OCI-LY7 (cell line): Measurements from ENCODE around the gene HTRA2. TPM values are rescaled to one million over a fixed set of nuclear protein-coding genes. Genes with fewer than 3 reads are reported as not detected.
A peak's percentile ranks its signal among the peaks of the same experiment; 100 is the strongest.

Experiments used
- BruUV-seq: library from RNA; stranded (reverse); fragments of 400-500 nt; replicated peaks from 2 replicates; lab custom pipeline; 2021; lab: Mats Ljungman, UMichigan
- CTCF ChIA-PET: fragments of 300-600 bp; sonication (Branson Sonifier 250); formaldehyde crosslinking; loops from one replicate; lab custom pipeline; 2022; ENCODE audit warnings: antibody characterized with exemption; ENCODE audit not compliant: unreplicated experiment; lab: Charles Lee
- POLR2A ChIA-PET: fragments of 300-600 bp; sonication (Branson Sonifier 250); formaldehyde crosslinking; loops from one replicate; lab custom pipeline; 2022; ENCODE audit warnings: antibody characterized with exemption; lab: Charles Lee
- DNase-seq: peaks from one replicate; pipeline ENCODE4 v3.0.0-alpha.2; 2015; ENCODE audit warnings: low spot score
- H2AFZ ChIP-seq: fragments of 200-600 bp; sonication (generic), shearing (Covaris generic); 2 replicates; pipeline ENCODE4 v1.6.1; 2014; ENCODE audit warnings: mild to moderate bottlenecking, antibody characterized with exemption, low read length, moderate library complexity
- H3K27ac ChIP-seq: fragments of 200-600 bp; sonication (generic); 2 replicates; pipeline ENCODE4 v1.5.1; 2014; ENCODE audit warnings: mixed run types, low read depth, mild to moderate bottlenecking, moderate library complexity, low read length, inconsistent platforms; ENCODE audit not compliant: poor library complexity, severe bottlenecking
- H3K36me3 ChIP-seq: fragments of 200-600 bp; sonication (generic); 2 replicates; pipeline ENCODE4 v1.6.1; 2014; ENCODE audit warnings: mild to moderate bottlenecking, antibody characterized with exemption, low read length, moderate library complexity, mixed read lengths; ENCODE audit not compliant: insufficient read depth
- H3K4me1 ChIP-seq: fragments of 200-600 bp; sonication (generic); 2 replicates; pipeline ENCODE4 v1.5.1; 2014; ENCODE audit warnings: mild to moderate bottlenecking, low read length; ENCODE audit not compliant: insufficient read depth, poor library complexity, severe bottlenecking
- H3K4me2 ChIP-seq: fragments of 200-600 bp; sonication (generic); 2 replicates; pipeline ENCODE4 v1.6.1; 2014; ENCODE audit warnings: mild to moderate bottlenecking, low read length
- H3K4me3 ChIP-seq: fragments of 200-600 bp; sonication (generic); 2 replicates; pipeline ENCODE4 v1.5.1; 2014; ENCODE audit warnings: mild to moderate bottlenecking, low read depth, low read length; ENCODE audit not compliant: poor library complexity, severe bottlenecking
- H3K79me2 ChIP-seq: fragments of 200-600 bp; sonication (generic); 2 replicates; pipeline ENCODE4 v1.6.1; 2016; ENCODE audit warnings: low read depth, mild to moderate bottlenecking, low read length, moderate library complexity, mixed read lengths; ENCODE audit not compliant: insufficient read depth
- H3K9me2 ChIP-seq: fragments of 200-600 bp; sonication (generic); 2 replicates; pipeline ENCODE4 v1.6.1; 2016; ENCODE audit warnings: mild to moderate bottlenecking, low read length, mixed read lengths; ENCODE audit not compliant: insufficient read depth
- H3K9me3 ChIP-seq: fragments of 200-600 bp; sonication (generic); 2 replicates; pipeline ENCODE4 v1.6.1; 2014; ENCODE audit warnings: mild to moderate bottlenecking, mixed run types, low read length, mixed read lengths
- H4K20me1 ChIP-seq: fragments of 200-600 bp; sonication (generic); 2 replicates; pipeline ENCODE4 v1.6.1; 2014; ENCODE audit warnings: mild to moderate bottlenecking, antibody characterized with exemption, low read length, moderate library complexity, mixed read lengths; ENCODE audit not compliant: insufficient read depth
- EZH2phosphoT487 ChIP-seq: fragments of 200-600 bp; sonication (generic); IDR thresholded peaks from 2 replicates; pipeline ENCODE4 v1.6.1; 2018; ENCODE audit warnings: low read depth, borderline replicate concordance, mild to moderate bottlenecking, mixed run types, antibody characterized with exemption, low read length, moderate library complexity, mixed read lengths
- intact Hi-C: fragments of 100-400 bp; cut with micrococcal nuclease; formaldehyde crosslinking; loops from one replicate; pipeline ENCODE4 v1.10.0; 2022; ENCODE audit not compliant: unreplicated experiment
- total RNA-seq, 2 experiments: library from RNA; depleted of rRNA in 1 of 2; stranded (reverse); fragments of >200 nt in 1 of 2; shearing (Covaris generic) in 1 of 2; gene quantifications; 2 replicates each; pipeline ENCODE4 v1.2.3, GENCODE V29; 2014 to 2022
- TF ChIP-seq, protein P1 (sequence below): fragments of 200-600 bp; sonication (generic); conservative IDR thresholded peaks from 2 replicates; pipeline ENCODE4 v1.5.1; 2014; ENCODE audit warnings: mild to moderate bottlenecking, antibody characterized with exemption, low read length, moderate library complexity, mixed read lengths

Gene HTRA2
- total RNA-seq, 2 experiments from 2014 or later, result 50.7 to 54.8 TPM

GRCh38 chr2:74498500-74499266 is 31.1 kb upstream of the HTRA2 start:
- intact Hi-C loops, result no loop called here
- TF ChIP-seq, protein P1, sequence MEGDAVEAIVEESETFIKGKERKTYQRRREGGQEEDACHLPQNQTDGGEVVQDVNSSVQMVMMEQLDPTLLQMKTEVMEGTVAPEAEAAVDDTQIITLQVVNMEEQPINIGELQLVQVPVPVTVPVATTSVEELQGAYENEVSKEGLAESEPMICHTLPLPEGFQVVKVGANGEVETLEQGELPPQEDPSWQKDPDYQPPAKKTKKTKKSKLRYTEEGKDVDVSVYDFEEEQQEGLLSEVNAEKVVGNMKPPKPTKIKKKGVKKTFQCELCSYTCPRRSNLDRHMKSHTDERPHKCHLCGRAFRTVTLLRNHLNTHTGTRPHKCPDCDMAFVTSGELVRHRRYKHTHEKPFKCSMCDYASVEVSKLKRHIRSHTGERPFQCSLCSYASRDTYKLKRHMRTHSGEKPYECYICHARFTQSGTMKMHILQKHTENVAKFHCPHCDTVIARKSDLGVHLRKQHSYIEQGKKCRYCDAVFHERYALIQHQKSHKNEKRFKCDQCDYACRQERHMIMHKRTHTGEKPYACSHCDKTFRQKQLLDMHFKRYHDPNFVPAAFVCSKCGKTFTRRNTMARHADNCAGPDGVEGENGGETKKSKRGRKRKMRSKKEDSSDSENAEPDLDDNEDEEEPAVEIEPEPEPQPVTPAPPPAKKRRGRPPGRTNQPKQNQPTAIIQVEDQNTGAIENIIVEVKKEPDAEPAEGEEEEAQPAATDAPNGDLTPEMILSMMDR, result no peak
- peak; percentile 83 for TF ChIP-seq EZH2phosphoT487
- Histone ChIP-seq H3K9me3 (no peaks in the 10 kb centered on the region), H3K36me3 (peaks cover 8% of the 10 kb centered on the region), H3K4me2 (peak overlapping the region; percentile 16; the same call in 1 of the 2 replicates), H2AFZ (no peak overlapping the region), H3K9me2 (no peaks in the 10 kb centered on the region), H4K20me1 (no peaks in the 10 kb centered on the region), H3K4me1 (peaks cover 9% of the 10 kb centered on the region), H3K4me3 (no peak overlapping the region), H3K27ac (no peak overlapping the region), H3K79me2 (no peaks in the 10 kb centered on the region)
- ChIA-PET POLR2A (no interaction called here), CTCF (no interaction called here)
- DNase-seq, result no peak
- BruUV-seq, result no TSS peak

GRCh38 chr2:74499267-74499939 is 30.3 kb upstream of the HTRA2 start, which contains the start of gene LBX2:
TSS of gene LBX2 (minus strand) at chr2:74499603. CDS start at chr2:74499537, 66 bp downstream.
- intact Hi-C loops, result no loop called here

More at GRCh38 chr2:74499267-74499939, 30.3 kb upstream of the HTRA2 start, which contains the start of gene LBX2:
- H3K79me2 ChIP-seq, result no peaks in the 10 kb centered on the region
- DNase-seq, result no peak
- no TSS peak for BruUV-seq
- no peaks in the 10 kb centered on the region for H4K20me1 ChIP-seq
- H2AFZ ChIP-seq, result no peak within 1 kb of the TSS
- peak within 1 kb of the TSS; percentile 16; the same call in 1 of the 2 replicates for H3K4me2 ChIP-seq
- H3K36me3 ChIP-seq, result 0 out of 2 replicates have a peak, but pooled peaks cover under 1% of the 10 kb centered on the region
- TF ChIP-seq, protein P1, result no peak
- no peak for TF ChIP-seq EZH2phosphoT487
- H3K27ac ChIP-seq, result no peak within 1 kb of the TSS
- H3K9me2 ChIP-seq, result no peaks in the 10 kb centered on the region
- no peak within 1 kb of the TSS for H3K4me3 ChIP-seq
- peaks cover 9% of the 10 kb centered on the region for H3K4me1 ChIP-seq
- CTCF ChIA-PET, result no interaction called here
- POLR2A ChIA-PET, result no interaction called here
- no peaks in the 10 kb centered on the region for H3K9me3 ChIP-seq
